Mesenchymal stem cell (in vitro differentiated cells and primary cell): ENCODE results near the gene HDAC11.
A peak's percentile ranks its signal among the peaks of the same experiment; 100 is the strongest.

ENCODE experiments used
- DNase-seq: peaks from one replicate; pipeline ENCODE4 v3.0.0-alpha.2; 2013
- H2AFZ ChIP-seq: one replicate; pipeline ENCODE4 v1.6.1; 2013; ENCODE audit warnings: low read depth, mild to moderate bottlenecking, control low read depth, inconsistent platforms, low read length, moderate library complexity
- H2AK5ac ChIP-seq: 2 replicates; pipeline ENCODE4 v1.6.1; 2013; ENCODE audit warnings: low read length, moderate library complexity, mild to moderate bottlenecking, inconsistent platforms; ENCODE audit not compliant: severe bottlenecking
- H2BK120ac ChIP-seq: one replicate; pipeline ENCODE4 v1.6.1; 2013; ENCODE audit warnings: low read depth, mild to moderate bottlenecking, inconsistent platforms, low read length, moderate library complexity
- H2BK12ac ChIP-seq, 2 experiments: one replicate each; pipeline ENCODE4 v1.6.1; 2013; ENCODE audit warnings: inconsistent platforms in 2 of 2, low read length in 2 of 2, mild to moderate bottlenecking in 2 of 2, moderate library complexity in 2 of 2, control low read depth in 1 of 2
- H2BK15ac ChIP-seq: one replicate; pipeline ENCODE4 v1.6.1; 2013; ENCODE audit warnings: mild to moderate bottlenecking, low read depth, inconsistent platforms; ENCODE audit not compliant: poor library complexity, severe bottlenecking
- H2BK5ac ChIP-seq: 2 replicates; pipeline ENCODE4 v1.6.1; 2013; ENCODE audit warnings: low read depth, mild to moderate bottlenecking, low read length, control low read depth, inconsistent platforms; ENCODE audit not compliant: poor library complexity, severe bottlenecking
- H3K14ac ChIP-seq, 2 experiments: one replicate each; pipeline ENCODE4 v1.6.1; 2013; ENCODE audit warnings: inconsistent platforms in 2 of 2, low read length in 2 of 2, control low read depth in 1 of 2, mild to moderate bottlenecking in 1 of 2, moderate library complexity in 1 of 2
- H3K18ac ChIP-seq, 2 experiments: one replicate each; pipeline ENCODE4 v1.6.1; 2013; ENCODE audit warnings: inconsistent platforms in 2 of 2, low read length in 2 of 2, control low read depth in 1 of 2, low read depth in 1 of 2, mild to moderate bottlenecking in 1 of 2
- H3K23ac ChIP-seq, 2 experiments: one replicate each; pipeline ENCODE4 v1.6.1; 2013; ENCODE audit warnings: inconsistent platforms in 2 of 2, low read length in 2 of 2, mild to moderate bottlenecking in 2 of 2, moderate library complexity in 2 of 2, control low read depth in 1 of 2
- H3K27ac ChIP-seq: 2 replicates; pipeline ENCODE4 v1.5.1; 2013; ENCODE audit warnings: mild to moderate bottlenecking, moderate library complexity, low read length, control low read depth, inconsistent platforms; ENCODE audit not compliant: poor library complexity, severe bottlenecking
- H3K27me3 ChIP-seq, 2 experiments: 2 replicates each; pipeline versions ENCODE4 v1.6.1 to v1.7.0; 2013; ENCODE audit warnings: low read length in 2 of 2, mild to moderate bottlenecking in 2 of 2, moderate library complexity in 2 of 2, control low read depth in 1 of 2, inconsistent platforms in 1 of 2; ENCODE audit not compliant: control insufficient read depth in 1 of 2, insufficient read depth in 1 of 2
- H3K36me3 ChIP-seq, 2 experiments: 2 replicates each; pipeline versions ENCODE4 v1.6.1 to v1.7.0; 2013; ENCODE audit warnings: low read length in 2 of 2, control low read depth in 1 of 2, inconsistent platforms in 1 of 2, low read depth in 1 of 2, mild to moderate bottlenecking in 1 of 2; ENCODE audit not compliant: insufficient read depth in 2 of 2, control insufficient read depth in 1 of 2
- H3K4ac ChIP-seq, 2 experiments: one replicate each; pipeline ENCODE4 v1.6.1; 2013; ENCODE audit warnings: inconsistent platforms in 2 of 2, low read length in 2 of 2, mild to moderate bottlenecking in 2 of 2, moderate library complexity in 2 of 2, control low read depth in 1 of 2, low read depth in 1 of 2
- H3K4me1 ChIP-seq: 2 replicates; pipeline ENCODE4 v1.6.1; 2013; ENCODE audit warnings: low read depth, low read length, control low read depth; ENCODE audit not compliant: control insufficient read depth, insufficient read depth
- H3K4me2 ChIP-seq: 2 replicates; pipeline ENCODE4 v1.6.1; 2013; ENCODE audit warnings: low read length, mild to moderate bottlenecking, inconsistent platforms; ENCODE audit not compliant: poor library complexity, severe bottlenecking
- H3K4me3 ChIP-seq, 2 experiments: 2 replicates each; pipeline versions ENCODE4 v1.5.1 to v1.7.0; 2013; ENCODE audit warnings: low read length in 2 of 2, mild to moderate bottlenecking in 2 of 2, control low read depth in 1 of 2, low read depth in 1 of 2; ENCODE audit not compliant: insufficient read depth in 1 of 2
- H3K79me1 ChIP-seq: replicated peaks from 2 replicates; pipeline ENCODE4 v1.6.1; 2013; ENCODE audit warnings: mild to moderate bottlenecking, control low read depth, low read length, inconsistent platforms; ENCODE audit not compliant: poor library complexity, severe bottlenecking
- H3K9ac ChIP-seq: 2 replicates; pipeline ENCODE4 v1.7.0; 2013; ENCODE audit warnings: mild to moderate bottlenecking, low read length, moderate library complexity
- H3K9me3 ChIP-seq: 2 replicates; pipeline ENCODE4 v1.7.0; 2013; ENCODE audit warnings: mild to moderate bottlenecking, low read length; ENCODE audit not compliant: control insufficient read depth
- H4K8ac ChIP-seq: one replicate; pipeline ENCODE4 v1.6.1; 2013; ENCODE audit warnings: inconsistent platforms, mild to moderate bottlenecking, low read length, moderate library complexity
- H4K91ac ChIP-seq: one replicate; pipeline ENCODE4 v1.6.1; 2013; ENCODE audit warnings: mild to moderate bottlenecking, low read length, inconsistent platforms
- WGBS: methylation state at CpG from one replicate; pipeline ENCODE4 v1.1.7; 2013; ENCODE audit warnings: mixed read lengths; 5-methylcytosine and 5-hydroxymethylcytosine counted together

HDAC11 gene

GRCh38 chr3:13547591-13548371 is 67.7 kb downstream of the HDAC11 start:
- H2BK5ac ChIP-seq = no peak overlapping the region
- H4K91ac ChIP-seq = peak overlapping the region; percentile 31
- DNase-seq = no peak
- no peak overlapping the region for H2AFZ ChIP-seq
- H3K4me1 ChIP-seq = peaks cover 37% of the 10 kb centered on the region
- H3K18ac ChIP-seq = peak overlapping the region; percentile 9 to 61
- no peak overlapping the region for H3K27ac ChIP-seq
- peak overlapping the region in 1 of 2 experiments; percentile 68 for H3K4me3 ChIP-seq
- H3K27me3 ChIP-seq = peaks cover 0 to 23% of the 10 kb centered on the region in 2 experiments
- peak overlapping the region in 1 of 2 experiments; percentile 62 for H3K23ac ChIP-seq
- H3K9me3 ChIP-seq = no peaks in the 10 kb centered on the region
- no peaks in the 10 kb centered on the region for H3K79me1 ChIP-seq
- no peak overlapping the region for H2AK5ac ChIP-seq
- peak overlapping the region; percentile 43 for H4K8ac ChIP-seq
- H2BK12ac ChIP-seq = peak overlapping the region; percentile 55 to 70
- H3K4me2 ChIP-seq = no peak overlapping the region
- H3K36me3 ChIP-seq = peaks cover 0 to 8% of the 10 kb centered on the region in 2 experiments
- no peak overlapping the region for H2BK120ac ChIP-seq
- H3K9ac ChIP-seq = peak overlapping the region; percentile 81
- H3K14ac ChIP-seq = peak overlapping the region in 1 of 2 experiments; percentile 7
- H2BK15ac ChIP-seq = no peak overlapping the region
- WGBS = 80% methylated on average over 10 of the region's 10 CpGs
- H3K4ac ChIP-seq = peak overlapping the region; percentile 48 to 53

DNA sequence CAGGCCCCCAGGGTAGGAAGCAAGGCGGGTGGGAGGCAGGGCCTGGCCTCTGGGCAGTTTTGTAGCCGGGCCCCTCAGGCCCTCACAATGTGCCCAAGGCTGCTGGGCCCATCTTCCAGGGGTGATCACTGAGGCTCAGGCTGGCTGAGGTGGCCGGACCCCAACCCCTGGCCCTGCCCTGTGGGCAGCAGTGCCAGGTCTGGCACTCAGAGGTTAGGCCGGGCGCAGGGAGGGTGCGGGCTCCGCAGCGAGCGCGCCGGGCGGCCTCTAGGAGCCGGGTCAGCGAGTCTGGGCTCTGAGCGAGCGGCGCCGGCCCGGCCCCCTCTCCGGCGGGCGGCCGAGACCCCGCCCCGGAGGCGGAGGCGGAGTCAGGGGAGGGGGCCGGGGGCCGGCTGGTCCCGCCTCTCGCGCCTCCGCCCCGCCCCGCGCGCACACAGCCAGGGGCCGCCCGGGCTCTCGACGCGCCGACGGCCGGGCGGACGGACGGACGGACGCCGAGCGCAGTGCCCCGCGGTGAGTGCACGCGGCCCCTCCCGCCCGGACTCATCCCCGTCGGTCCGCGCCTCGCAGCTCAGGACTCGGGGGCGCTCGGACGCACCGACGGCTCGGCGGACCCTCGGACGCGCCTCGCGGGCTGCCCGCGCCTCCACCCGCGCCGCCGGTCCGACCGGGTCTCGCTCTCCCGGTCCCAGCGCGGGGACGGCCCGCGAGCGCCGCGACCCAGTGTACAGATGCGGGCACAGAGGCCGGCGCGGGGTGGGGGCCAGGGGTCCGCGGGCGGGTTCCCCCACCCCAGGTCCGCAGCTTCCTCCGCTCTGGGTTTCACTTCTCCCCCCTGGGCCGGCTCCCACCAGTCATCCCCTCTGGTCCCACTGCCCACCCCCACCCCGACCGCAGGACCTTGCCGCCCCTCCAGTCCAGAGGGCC is 68.9 kb downstream of the HDAC11 start, which contains the start of gene FBLN2:
Gene FBLN2, plus strand, starts transcription at position 430 of the 927 bp plus-strand sequence. CDS start 21,231 bp downstream, outside the sequence.
- peak within 1 kb of the TSS; percentile 42 for H3K4me2 ChIP-seq
- H2AK5ac ChIP-seq = peak within 1 kb of the TSS; percentile 22
- H3K4me1 ChIP-seq = peaks cover 31% of the 10 kb centered on the region
- peak within 1 kb of the TSS; percentile 68 for H2BK15ac ChIP-seq
- H3K14ac ChIP-seq = peak within 1 kb of the TSS in 1 of 2 experiments; percentile 7
- peak within 1 kb of the TSS; percentile 62 to 70 for H2BK12ac ChIP-seq
- WGBS = 12% methylated on average over 39 of the region's 107 CpGs
- H3K4me3 ChIP-seq = peak within 1 kb of the TSS; percentile 51 to 78
- H3K18ac ChIP-seq = peak within 1 kb of the TSS; percentile 72 to 77
- no peak within 1 kb of the TSS for H2BK5ac ChIP-seq
- peaks cover 0 to 34% of the 10 kb centered on the region in 2 experiments for H3K27me3 ChIP-seq
- H2BK120ac ChIP-seq = peak within 1 kb of the TSS; percentile 37
- DNase-seq = peak; percentile 52
- H3K23ac ChIP-seq = peak within 1 kb of the TSS in 1 of 2 experiments; percentile 41
- peak within 1 kb of the TSS; percentile 81 for H4K91ac ChIP-seq
- no peaks in the 10 kb centered on the region for H3K9me3 ChIP-seq
- H3K9ac ChIP-seq = peak within 1 kb of the TSS; percentile 85
- H3K36me3 ChIP-seq = peaks cover 0 to 8% of the 10 kb centered on the region in 2 experiments
- peak within 1 kb of the TSS; percentile 52 to 77 for H3K4ac ChIP-seq
- peak within 1 kb of the TSS; percentile 95 for H4K8ac ChIP-seq
- no peak within 1 kb of the TSS for H2AFZ ChIP-seq
- no peaks in the 10 kb centered on the region for H3K79me1 ChIP-seq
- H3K27ac ChIP-seq = no peak within 1 kb of the TSS

DNA sequence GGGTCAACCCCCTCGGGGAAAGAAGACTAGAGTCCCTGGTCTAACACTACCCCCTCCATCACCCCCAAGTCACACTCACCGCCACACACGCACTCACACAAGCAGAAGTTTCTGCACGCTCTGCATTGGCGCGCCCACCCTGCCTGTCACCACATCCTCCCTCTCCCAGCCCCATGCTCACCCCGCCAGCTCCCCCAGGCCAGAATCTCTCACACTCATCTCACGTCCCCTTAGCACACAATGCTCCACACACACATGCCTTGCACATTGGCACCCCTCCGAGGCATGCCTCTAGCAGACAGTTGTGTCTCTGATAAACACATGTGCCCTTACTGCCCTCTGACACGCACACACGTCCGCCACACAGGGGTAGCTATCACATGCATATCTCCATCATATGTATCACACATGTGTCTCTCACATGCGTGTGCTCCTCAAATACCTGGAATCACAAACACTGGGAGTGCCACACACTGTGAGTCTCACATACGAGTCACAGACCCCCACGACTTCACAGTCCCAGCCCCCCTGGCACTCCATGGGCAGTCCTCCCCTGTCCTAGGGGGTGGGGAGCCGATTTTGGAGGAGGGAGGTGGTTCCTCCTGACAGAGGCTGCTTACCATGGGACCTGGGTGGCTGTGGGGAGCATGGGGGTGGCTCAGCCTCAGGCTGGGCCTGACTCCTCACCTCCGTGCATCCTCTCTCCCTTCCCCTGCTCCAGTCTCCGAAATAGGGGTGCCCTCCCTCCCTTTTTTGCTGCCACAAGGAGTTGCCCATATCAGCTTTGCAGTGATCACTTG is 69.7 kb downstream of the HDAC11 start:
- peaks cover 0 to 35% of the 10 kb centered on the region in 2 experiments for H3K27me3 ChIP-seq
- H3K79me1 ChIP-seq = no peaks in the 10 kb centered on the region
- peaks cover 28% of the 10 kb centered on the region for H3K4me1 ChIP-seq
- H3K14ac ChIP-seq = no peak overlapping the region
- peak overlapping the region; percentile 62 for H4K91ac ChIP-seq
- no peak for DNase-seq
- no peak overlapping the region for H3K4ac ChIP-seq
- peak overlapping the region in 1 of 2 experiments; percentile 78 for H3K4me3 ChIP-seq
- WGBS = 82% methylated on average over 15 of the region's 18 CpGs
- H2BK120ac ChIP-seq = no peak overlapping the region
- H3K27ac ChIP-seq = no peak overlapping the region
- H3K4me2 ChIP-seq = no peak overlapping the region
- no peak overlapping the region for H2AK5ac ChIP-seq
- H3K18ac ChIP-seq = no peak overlapping the region
- H2BK5ac ChIP-seq = no peak overlapping the region
- H2AFZ ChIP-seq = no peak overlapping the region
- peak overlapping the region in 1 of 2 experiments; percentile 18 for H3K23ac ChIP-seq
- no peaks in the 10 kb centered on the region for H3K9me3 ChIP-seq
- H4K8ac ChIP-seq = peak overlapping the region; percentile 7
- H2BK12ac ChIP-seq = no peak overlapping the region
- no peak overlapping the region for H2BK15ac ChIP-seq
- peak overlapping the region; percentile 85 for H3K9ac ChIP-seq
- H3K36me3 ChIP-seq = peaks cover 0 to 8% of the 10 kb centered on the region in 2 experiments
